Measurements from ENCODE around the gene MYOF. TPM values are rescaled to one million over a fixed set of nuclear protein-coding genes. Genes with fewer than 3 reads are reported as not detected.
"Not testable (repeated sequence)": the region's sequence is repeated elsewhere in the genome, so short reads cannot be mapped to it uniquely, and the experiment has no call there.

The MYOF gene
- total RNA-seq, 1 donor from 2014 or later, result 82.5 TPM

- intact Hi-C loops (cut with DNase I), result loop anchor here (1.0 kb wide), 3 partner anchors 18 to 45 kb away; partner anchors contain the start of gene MYOF
- DNase-seq (ENCODE audit: low spot score), result peak; percentile 85
These were observed 44.8 kb downstream of the MYOF start for GRCh38 chr10:93437086-93437945.

- intact Hi-C loops (cut with DNase I), result loop anchor here (1.0 kb wide), 3 partner anchors 17 to 46 kb away; partner anchors contain the start of gene MYOF
- DNase-seq (ENCODE audit: low spot score), result no peak
These were observed 45.5 kb downstream of the MYOF start for GRCh38 chr10:93436591-93437085.

- intact Hi-C loops (cut with DNase I), result no loop called here
- DNase-seq (ENCODE audit: low spot score), result no peak
These were observed 46.3 kb downstream of the MYOF start for GRCh38 chr10:93435621-93436397.

- DNase-seq (ENCODE audit: low spot score), result no peak
- intact Hi-C loops (cut with DNase I), result no loop called here
These were observed 47.1 kb downstream of the MYOF start for GRCh38 chr10:93434991-93435491.

GRCh38 chr10:93431361-93431760 lies 50.8 kb downstream of the MYOF start:
- intact Hi-C loops (cut with DNase I), result no loop called here

GRCh38 chr10:93425861-93426260 lies 56.3 kb downstream of the MYOF start:
- intact Hi-C loops (cut with DNase I), result no loop called here
- no peak for DNase-seq (ENCODE audit: low spot score)

More at GRCh38 chr10:93431361-93431760, 50.8 kb downstream of the MYOF start:
- no peak for DNase-seq (ENCODE audit: low spot score)

GRCh38 chr10:93422118-93422517 lies 60.0 kb downstream of the MYOF start:
- DNase-seq (ENCODE audit: low spot score), result no peak
- intact Hi-C loops (cut with DNase I), result no loop called here

GRCh38 chr10:93420944-93421825 lies 60.9 kb downstream of the MYOF start:
- no peak for DNase-seq (ENCODE audit: low spot score)
- intact Hi-C loops (cut with DNase I), result no loop called here

- DNase-seq (ENCODE audit: low spot score), result no peak
- intact Hi-C loops (cut with DNase I), result no loop called here
These were observed 62.0 kb downstream of the MYOF start for GRCh38 chr10:93420091-93420490.

GRCh38 chr10:93419016-93419415 lies 63.1 kb downstream of the MYOF start:
- intact Hi-C loops (cut with DNase I), result loop anchor here (1.0 to 5.0 kb wide), 2 partner anchors 18 to 42 kb away; no protein-coding TSS in a partner anchor
- not testable (repeated sequence) for DNase-seq (ENCODE audit: low spot score)

GRCh38 chr10:93417921-93418320 lies 64.2 kb downstream of the MYOF start:
- intact Hi-C loops (cut with DNase I), result loop anchor here (1.0 to 5.0 kb wide), 2 partner anchors 41 to 48 kb away; no protein-coding TSS in a partner anchor
- no peak for DNase-seq (ENCODE audit: low spot score)

- intact Hi-C loops (cut with DNase I), result loop anchor here (1.0 to 5.0 kb wide), 2 partner anchors 40 to 49 kb away; no protein-coding TSS in a partner anchor
- peak; percentile 88 for DNase-seq (ENCODE audit: low spot score)
These were observed 64.9 kb downstream of the MYOF start for GRCh38 chr10:93417266-93417665.

- DNase-seq (ENCODE audit: low spot score), result no peak
- intact Hi-C loops (cut with DNase I), result loop anchor here (1.0 to 5.0 kb wide), 2 partner anchors 40 to 49 kb away; no protein-coding TSS in a partner anchor
These were observed 65.3 kb downstream of the MYOF start for GRCh38 chr10:93416824-93417223.

GRCh38 chr10:93415693-93416092 lies 66.4 kb downstream of the MYOF start:
- intact Hi-C loops (cut with DNase I), result loop anchor here (5.0 kb wide), 1 partner anchor 38 kb away; no protein-coding TSS in a partner anchor
- no peak for DNase-seq (ENCODE audit: low spot score)

- no peak for DNase-seq (ENCODE audit: low spot score)
- intact Hi-C loops (cut with DNase I), result no loop called here
These were observed 68.9 kb downstream of the MYOF start for GRCh38 chr10:93413252-93413689.

- intact Hi-C loops (cut with DNase I), result no loop called here
- no peak for DNase-seq (ENCODE audit: low spot score)
These were observed 69.3 kb downstream of the MYOF start for GRCh38 chr10:93412801-93413200.

- DNase-seq (ENCODE audit: low spot score), result no peak
- intact Hi-C loops (cut with DNase I), result no loop called here
These were observed 71.3 kb downstream of the MYOF start for GRCh38 chr10:93410697-93411348.

GRCh38 chr10:93408783-93409182 lies 73.4 kb downstream of the MYOF start:
- DNase-seq (ENCODE audit: low spot score), result no peak
- intact Hi-C loops (cut with DNase I), result no loop called here
